GM12873 (cell line): ENCODE data around the gene C9.

ENCODE experiments used
- TF ChIP-seq, protein P1 (sequence below): IDR thresholded peaks from 2 replicates; pipeline ENCODE4 v1.5.1; 2012; ENCODE audit warnings: low read depth, mild to moderate bottlenecking, moderate library complexity, low read length, control low read depth; ENCODE audit not compliant: insufficient read depth; ENCODE audit errors: missing control alignments

The C9 gene

DNA sequence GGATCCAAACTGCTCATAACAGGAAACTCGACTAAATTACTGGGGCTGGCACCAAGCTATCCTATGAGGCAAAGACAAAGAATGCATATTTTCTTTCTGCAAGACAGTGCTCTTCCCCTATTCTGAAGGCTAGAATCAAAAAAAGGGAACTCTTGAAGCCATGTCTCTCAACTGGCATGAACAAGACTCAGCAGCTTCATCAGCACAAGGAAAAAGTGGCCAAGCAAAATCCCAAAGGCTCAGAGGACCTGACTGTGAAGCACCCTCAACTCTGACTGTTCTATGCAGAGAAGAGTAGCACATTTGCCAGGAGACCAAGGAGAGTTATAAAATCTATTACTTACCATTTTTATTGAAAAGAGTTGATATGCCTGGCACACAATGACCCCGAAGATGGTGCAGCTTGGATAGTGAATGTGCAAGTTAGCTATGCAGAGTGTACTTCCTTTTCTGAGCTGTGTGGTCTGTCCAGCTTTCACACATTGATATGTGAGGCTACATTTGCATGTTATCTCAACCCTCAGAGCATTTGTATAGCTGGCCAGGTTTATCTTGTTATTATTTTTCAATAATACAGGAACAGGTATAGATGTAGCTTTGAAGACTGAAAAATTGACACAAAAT is 94.0 kb downstream of the C9 start:
- TF ChIP-seq, protein P1, sequence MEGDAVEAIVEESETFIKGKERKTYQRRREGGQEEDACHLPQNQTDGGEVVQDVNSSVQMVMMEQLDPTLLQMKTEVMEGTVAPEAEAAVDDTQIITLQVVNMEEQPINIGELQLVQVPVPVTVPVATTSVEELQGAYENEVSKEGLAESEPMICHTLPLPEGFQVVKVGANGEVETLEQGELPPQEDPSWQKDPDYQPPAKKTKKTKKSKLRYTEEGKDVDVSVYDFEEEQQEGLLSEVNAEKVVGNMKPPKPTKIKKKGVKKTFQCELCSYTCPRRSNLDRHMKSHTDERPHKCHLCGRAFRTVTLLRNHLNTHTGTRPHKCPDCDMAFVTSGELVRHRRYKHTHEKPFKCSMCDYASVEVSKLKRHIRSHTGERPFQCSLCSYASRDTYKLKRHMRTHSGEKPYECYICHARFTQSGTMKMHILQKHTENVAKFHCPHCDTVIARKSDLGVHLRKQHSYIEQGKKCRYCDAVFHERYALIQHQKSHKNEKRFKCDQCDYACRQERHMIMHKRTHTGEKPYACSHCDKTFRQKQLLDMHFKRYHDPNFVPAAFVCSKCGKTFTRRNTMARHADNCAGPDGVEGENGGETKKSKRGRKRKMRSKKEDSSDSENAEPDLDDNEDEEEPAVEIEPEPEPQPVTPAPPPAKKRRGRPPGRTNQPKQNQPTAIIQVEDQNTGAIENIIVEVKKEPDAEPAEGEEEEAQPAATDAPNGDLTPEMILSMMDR = no peak

DNA sequence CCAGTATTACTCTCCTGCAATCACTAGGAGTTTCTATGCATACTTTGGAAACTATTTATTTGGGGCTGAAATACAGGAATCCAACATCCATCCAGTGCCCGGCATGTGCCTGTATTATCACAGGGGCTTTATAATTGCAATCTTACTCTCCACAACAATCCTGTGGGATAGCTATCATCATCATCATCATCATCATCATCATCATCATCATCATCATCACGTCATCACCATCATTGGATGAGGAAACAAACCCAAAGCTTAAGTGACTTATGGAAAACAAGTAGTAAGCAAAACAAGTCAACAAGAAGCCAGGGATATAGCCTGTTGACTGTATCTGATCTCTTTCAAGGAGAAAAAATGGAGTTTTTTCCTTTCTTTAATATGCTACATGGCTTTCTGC is 97.1 kb downstream of the C9 start:
- TF ChIP-seq, protein P1 = no peak

DNA sequence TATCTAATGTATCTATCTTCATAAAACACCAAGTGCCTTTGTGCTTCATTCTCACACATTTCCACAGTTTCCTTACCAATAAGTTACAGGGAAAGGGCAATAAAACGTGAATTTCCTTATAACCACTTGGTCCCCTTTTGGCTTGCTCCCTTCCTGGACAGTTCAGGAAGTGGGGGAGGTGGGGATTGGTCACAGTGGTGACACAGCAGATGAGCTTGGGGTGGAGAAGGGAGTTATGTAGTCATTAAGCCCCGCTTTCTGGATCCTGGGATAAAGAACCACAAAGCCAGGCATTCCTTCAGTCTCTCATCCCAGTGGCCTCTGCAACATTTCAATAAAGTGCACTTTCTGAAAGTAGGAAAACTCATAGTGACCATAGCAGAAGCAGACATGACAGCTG is 97.9 kb downstream of the C9 start:
- TF ChIP-seq, protein P1 = no peak

DNA sequence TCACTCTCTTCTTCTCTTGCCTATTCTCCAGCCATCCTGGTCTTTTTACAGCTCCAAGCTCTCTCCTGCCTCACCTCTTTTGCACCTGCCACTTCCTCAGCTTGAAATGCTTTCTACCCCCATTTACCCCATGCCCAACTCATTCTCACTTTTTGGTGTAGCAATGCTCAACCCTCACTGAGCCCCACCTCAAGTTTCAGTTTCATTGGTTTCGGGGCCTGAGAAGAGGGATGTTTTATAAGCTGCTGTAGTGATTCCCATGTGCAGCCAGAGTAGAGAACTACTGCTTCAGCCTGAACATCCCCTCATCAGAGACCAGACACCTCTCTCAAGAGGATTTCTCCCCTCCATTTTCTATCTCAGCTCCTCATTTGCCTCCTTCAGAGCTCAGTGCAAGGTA is 99.8 kb downstream of the C9 start:
- TF ChIP-seq, protein P1 = no peak

DNA sequence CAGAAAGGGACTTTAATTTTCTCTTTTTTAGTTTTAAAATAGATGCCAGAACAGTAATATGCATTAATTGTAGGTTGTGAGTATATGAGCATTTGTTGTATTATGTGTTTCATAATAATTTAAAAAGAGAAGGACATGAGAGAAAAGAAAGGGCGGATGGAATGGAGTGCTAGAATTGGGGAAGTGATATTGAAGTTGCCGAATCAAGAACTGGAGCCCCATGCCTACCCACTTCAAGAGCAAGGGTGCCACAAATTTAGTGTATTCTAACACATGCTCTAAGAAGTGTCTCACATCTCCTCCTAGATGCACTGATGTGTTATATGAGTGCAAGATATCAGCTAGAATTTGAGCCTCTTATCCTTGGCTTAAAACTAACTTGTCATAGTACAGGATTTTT is 101.3 kb downstream of the C9 start:
- TF ChIP-seq, protein P1 = no peak

DNA sequence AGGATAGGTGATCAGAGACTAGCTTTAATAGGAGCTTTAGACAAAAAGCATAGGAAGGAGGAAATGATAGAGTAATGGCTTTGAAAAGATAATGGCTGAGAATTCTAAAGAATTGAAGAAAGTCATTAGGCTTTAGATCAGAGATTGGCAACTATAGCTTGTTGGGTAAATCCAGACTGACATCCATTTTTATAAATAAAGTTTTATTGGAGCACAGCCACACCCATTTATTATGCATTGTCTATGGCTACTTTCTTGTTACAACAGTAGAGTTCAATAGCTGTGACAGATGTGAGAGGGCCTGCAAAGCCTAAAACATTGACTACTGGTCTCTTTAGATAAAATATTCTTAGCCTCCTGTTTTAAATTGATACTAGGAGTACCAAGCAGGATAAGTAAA is 104.2 kb downstream of the C9 start:
- TF ChIP-seq, protein P1 = no peak

DNA sequence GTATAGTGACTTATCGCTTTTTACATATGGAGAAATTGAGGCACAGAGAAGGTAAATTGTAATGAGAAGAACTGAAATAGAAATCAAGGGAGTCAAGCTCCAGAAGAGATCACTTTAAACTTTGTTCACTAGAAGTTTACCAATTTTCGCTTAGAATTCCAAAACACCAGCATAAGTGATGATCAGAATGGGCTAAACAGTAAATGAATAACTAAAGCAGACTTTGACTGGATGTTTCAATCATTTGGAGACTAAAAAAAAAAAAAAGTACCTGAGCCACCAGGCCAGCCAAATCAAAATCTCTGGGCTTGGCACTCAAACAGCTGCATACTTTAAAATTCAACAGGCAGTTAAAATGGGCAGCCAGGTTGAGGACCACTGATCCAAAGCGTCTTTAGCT is 106.7 kb downstream of the C9 start:
- TF ChIP-seq, protein P1 = no peak
